Trophoblast cell (in vitro differentiated cells and primary cell): ENCODE results near the gene SLC2A6.

Experiments
- DNase-seq, 2 donors: peaks; one replicate each; pipeline ENCODE4 v3.0.0-alpha.2; 2016
- H2AFZ ChIP-seq: 2 replicates; pipeline ENCODE4 v1.6.1; 2013; ENCODE audit warnings: low read length, moderate library complexity, mild to moderate bottlenecking; ENCODE audit not compliant: insufficient read depth, poor library complexity
- H2AK5ac ChIP-seq: 2 replicates; pipeline ENCODE4 v1.6.1; 2013; ENCODE audit warnings: mild to moderate bottlenecking, low read length
- H2BK120ac ChIP-seq: 2 replicates; pipeline ENCODE4 v1.6.1; 2013; ENCODE audit warnings: low read length, mild to moderate bottlenecking, moderate library complexity; ENCODE audit not compliant: insufficient read depth, poor library complexity
- H2BK12ac ChIP-seq: 2 replicates; pipeline ENCODE4 v1.6.1; 2013; ENCODE audit warnings: mild to moderate bottlenecking, low read length, moderate library complexity
- H2BK5ac ChIP-seq: 2 replicates; pipeline ENCODE4 v1.6.1; 2013; ENCODE audit warnings: low read length, low read depth, moderate library complexity, mild to moderate bottlenecking; ENCODE audit not compliant: poor library complexity
- H3K14ac ChIP-seq: 2 replicates; pipeline ENCODE4 v1.6.1; 2013; ENCODE audit warnings: mild to moderate bottlenecking, low read length
- H3K18ac ChIP-seq: 2 replicates; pipeline ENCODE4 v1.6.1; 2013; ENCODE audit warnings: mild to moderate bottlenecking, low read length
- H3K23ac ChIP-seq: 2 replicates; pipeline ENCODE4 v1.6.1; 2013; ENCODE audit warnings: low read length
- H3K27ac ChIP-seq: 2 replicates; pipeline ENCODE4 v1.5.1; 2013; ENCODE audit warnings: low read depth, mild to moderate bottlenecking, inconsistent platforms, low read length, moderate library complexity
- H3K27me3 ChIP-seq: 2 replicates; pipeline ENCODE4 v1.6.1; 2013; ENCODE audit warnings: inconsistent platforms, mild to moderate bottlenecking, low read length, moderate library complexity; ENCODE audit not compliant: insufficient read depth
- H3K36me3 ChIP-seq, 2 experiments: 1 replicate in 1 of 2; 2 replicates in 1 of 2; pipeline ENCODE4 v1.6.1; 2013; ENCODE audit warnings: low read length in 2 of 2, mild to moderate bottlenecking in 2 of 2, moderate library complexity in 1 of 2; ENCODE audit not compliant: insufficient read depth in 2 of 2, control insufficient read depth in 1 of 2
- H3K4ac ChIP-seq: 2 replicates; pipeline ENCODE4 v1.6.1; 2013; ENCODE audit warnings: low read depth, mild to moderate bottlenecking, low read length, moderate library complexity
- H3K4me1 ChIP-seq, 2 experiments: 1 replicate in 1 of 2; 2 replicates in 1 of 2; pipeline ENCODE4 v1.6.1; 2013; ENCODE audit warnings: low read length in 2 of 2, mild to moderate bottlenecking in 2 of 2, moderate library complexity in 1 of 2; ENCODE audit not compliant: insufficient read depth in 2 of 2, control insufficient read depth in 1 of 2
- H3K4me2 ChIP-seq: 2 replicates; pipeline ENCODE4 v1.6.1; 2013; ENCODE audit warnings: inconsistent platforms, mild to moderate bottlenecking, low read length, moderate library complexity
- H3K4me3 ChIP-seq: 2 replicates; pipeline ENCODE4 v1.5.1; 2013; ENCODE audit warnings: mild to moderate bottlenecking, low read depth, low read length, inconsistent platforms
- H3K79me1 ChIP-seq: one replicate; pipeline ENCODE4 v1.6.1; 2013; ENCODE audit warnings: low read length
- H3K79me2 ChIP-seq: 2 replicates; pipeline ENCODE4 v1.6.1; 2013; ENCODE audit warnings: low read length, mild to moderate bottlenecking; ENCODE audit not compliant: control insufficient read depth, insufficient read depth, poor library complexity
- H3K9ac ChIP-seq: 2 replicates; pipeline ENCODE4 v1.6.1; 2013; ENCODE audit warnings: mild to moderate bottlenecking, low read length
- H3K9me3 ChIP-seq: 2 replicates; pipeline ENCODE4 v1.6.1; 2013; ENCODE audit warnings: low read depth, mild to moderate bottlenecking, control low read depth, inconsistent platforms, low read length; ENCODE audit not compliant: insufficient read depth
- H4K12ac ChIP-seq: 2 replicates; pipeline ENCODE4 v1.6.1; 2013; ENCODE audit warnings: low read depth, mild to moderate bottlenecking, low read length, moderate library complexity
- H4K8ac ChIP-seq: 2 replicates; pipeline ENCODE4 v1.6.1; 2013; ENCODE audit warnings: low read depth, mild to moderate bottlenecking, low read length, moderate library complexity
- H4K91ac ChIP-seq: one replicate; pipeline ENCODE4 v1.6.1; 2013; ENCODE audit warnings: low read depth, mild to moderate bottlenecking, low read length, moderate library complexity
- WGBS: extraction: QIAGEN DNeasy Blood & Tissue Kit; methylation state at CpG from one replicate; pipeline ENCODE4 v1.1.7; 2013; ENCODE audit warnings: missing lambda C conversion rate; ENCODE audit not compliant: insufficient read length, insufficient coverage; ENCODE audit errors: extremely low coverage; 5-methylcytosine and 5-hydroxymethylcytosine counted together

The SLC2A6 gene

GRCh38 chr9:133476036-133476931 is 2.6 kb downstream of the SLC2A6 start:
- DNase-seq: peak; percentile 29 to 63
- Histone ChIP-seq H3K27me3 (no peaks in the 10 kb centered on the region), H3K9me3 (no peaks in the 10 kb centered on the region), H2AK5ac (no peak overlapping the region), H3K18ac (no peak overlapping the region), H3K23ac (no peak overlapping the region), H2BK120ac (no peak overlapping the region), H3K4me1 (peaks cover 11 to 12% of the 10 kb centered on the region in 2 experiments), H3K79me1 (peaks cover 4% of the 10 kb centered on the region), H4K12ac (no peak overlapping the region), H2AFZ (no peak overlapping the region), H3K79me2 (no peaks in the 10 kb centered on the region), H3K14ac (no peak overlapping the region), H4K8ac (no peak overlapping the region), H3K27ac (no peak overlapping the region), H4K91ac (no peak overlapping the region), H3K4me2 (no peak overlapping the region), H3K4me3 (no peak overlapping the region), H2BK5ac (no peak overlapping the region), H3K9ac (no peak overlapping the region), H3K4ac (no peak overlapping the region), H3K36me3 (peaks cover 30 to 31% of the 10 kb centered on the region in 2 experiments), H2BK12ac (no peak overlapping the region)
- no CpG with 5 or more reads among the region's 27 CpGs for WGBS

GRCh38 chr9:133475292-133476012 is 3.4 kb downstream of the SLC2A6 start:
- Histone ChIP-seq H2BK120ac (no peak overlapping the region), H2AK5ac (no peak overlapping the region), H4K12ac (no peak overlapping the region), H3K14ac (no peak overlapping the region), H3K18ac (no peak overlapping the region), H3K23ac (no peak overlapping the region), H2AFZ (no peak overlapping the region), H2BK12ac (no peak overlapping the region), H3K27ac (no peak overlapping the region), H3K79me2 (no peaks in the 10 kb centered on the region), H2BK5ac (no peak overlapping the region), H3K4ac (no peak overlapping the region), H4K8ac (no peak overlapping the region), H3K79me1 (peaks cover 4% of the 10 kb centered on the region), H4K91ac (no peak overlapping the region), H3K4me1 (peaks cover 11 to 12% of the 10 kb centered on the region in 2 experiments), H3K4me2 (no peak overlapping the region), H3K27me3 (no peaks in the 10 kb centered on the region), H3K9ac (no peak overlapping the region), H3K4me3 (no peak overlapping the region), H3K36me3 (peaks cover 30 to 31% of the 10 kb centered on the region in 2 experiments), H3K9me3 (no peaks in the 10 kb centered on the region)
- WGBS: no CpG with 5 or more reads among the region's 27 CpGs
- no peak for DNase-seq

GRCh38 chr9:133474853-133475252 is 4.0 kb downstream of the SLC2A6 start:
- DNase-seq: no peak
- Histone ChIP-seq H2BK120ac (no peak overlapping the region), H2BK12ac (no peak overlapping the region), H3K79me1 (peaks cover 4% of the 10 kb centered on the region), H2AFZ (no peak overlapping the region), H3K4ac (no peak overlapping the region), H3K14ac (no peak overlapping the region), H4K91ac (no peak overlapping the region), H3K23ac (no peak overlapping the region), H3K36me3 (peaks cover 30 to 31% of the 10 kb centered on the region in 2 experiments), H3K27ac (no peak overlapping the region), H3K9me3 (no peaks in the 10 kb centered on the region), H2BK5ac (no peak overlapping the region), H4K8ac (no peak overlapping the region), H3K4me1 (peaks cover 11 to 12% of the 10 kb centered on the region in 2 experiments), H2AK5ac (no peak overlapping the region), H3K79me2 (no peaks in the 10 kb centered on the region), H3K18ac (no peak overlapping the region), H3K4me2 (no peak overlapping the region), H3K9ac (no peak overlapping the region), H3K27me3 (no peaks in the 10 kb centered on the region), H4K12ac (no peak overlapping the region), H3K4me3 (no peak overlapping the region)
- whole genome bisulfite sequencing: no CpG with 5 or more reads among the region's 20 CpGs

- H3K9me3 ChIP-seq: no peaks in the 10 kb centered on the region
- no peak overlapping the region for H2AFZ ChIP-seq
- H3K27me3 ChIP-seq: no peaks in the 10 kb centered on the region
- no peak overlapping the region for H3K4me2 ChIP-seq
- no peak overlapping the region for H4K91ac ChIP-seq
- no peak overlapping the region for H3K14ac ChIP-seq
- no peak overlapping the region for H3K18ac ChIP-seq
- peaks cover 30 to 31% of the 10 kb centered on the region in 2 experiments for H3K36me3 ChIP-seq
- H3K79me2 ChIP-seq: no peaks in the 10 kb centered on the region
- no peak overlapping the region for H2BK12ac ChIP-seq
- no peak overlapping the region for H3K9ac ChIP-seq
- no peak overlapping the region for H2BK120ac ChIP-seq
- H3K4ac ChIP-seq: no peak overlapping the region
- peaks cover 8 to 10% of the 10 kb centered on the region in 2 experiments for H3K4me1 ChIP-seq
- H3K27ac ChIP-seq: no peak overlapping the region
- H2BK5ac ChIP-seq: no peak overlapping the region
- WGBS: no CpG with 5 or more reads among the region's 5 CpGs
- H3K23ac ChIP-seq: no peak overlapping the region
- no peak overlapping the region for H4K8ac ChIP-seq
- peaks cover 4% of the 10 kb centered on the region for H3K79me1 ChIP-seq
- H2AK5ac ChIP-seq: no peak overlapping the region
- DNase-seq: no peak
- H4K12ac ChIP-seq: no peak overlapping the region
- H3K4me3 ChIP-seq: no peak overlapping the region
Observed at GRCh38 chr9:133474215-133474614, 4.7 kb downstream of the SLC2A6 start.
